Measurements from ENCODE around the gene IL17D. TPM values are rescaled to one million over a fixed set of nuclear protein-coding genes. Genes with fewer than 3 reads are reported as not detected.

IL17D gene
- total and polyA plus RNA-seq, 2 experiments from 2014 or later: 1.6 to 2.3 TPM

DNA sequence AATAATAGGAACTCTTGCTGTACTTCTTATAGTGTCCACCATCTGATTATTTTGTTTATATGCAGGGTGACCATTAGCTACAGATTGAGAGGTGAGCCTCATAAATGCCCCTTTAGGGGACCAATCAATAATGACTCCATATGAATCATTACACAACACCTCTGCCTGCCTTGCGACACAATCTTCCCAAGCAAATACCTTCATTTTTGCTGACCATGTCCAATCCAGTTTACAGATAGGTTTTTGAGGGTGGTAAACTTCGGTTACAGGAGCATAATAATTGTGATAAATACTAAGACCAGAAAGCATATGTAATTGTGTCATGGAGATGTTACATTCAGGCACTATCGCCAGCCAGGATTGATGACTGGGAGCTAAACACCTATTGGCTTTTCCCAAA, 23.6 kb upstream of the IL17D start (continued):
- TF ChIP-seq, protein P1, sequence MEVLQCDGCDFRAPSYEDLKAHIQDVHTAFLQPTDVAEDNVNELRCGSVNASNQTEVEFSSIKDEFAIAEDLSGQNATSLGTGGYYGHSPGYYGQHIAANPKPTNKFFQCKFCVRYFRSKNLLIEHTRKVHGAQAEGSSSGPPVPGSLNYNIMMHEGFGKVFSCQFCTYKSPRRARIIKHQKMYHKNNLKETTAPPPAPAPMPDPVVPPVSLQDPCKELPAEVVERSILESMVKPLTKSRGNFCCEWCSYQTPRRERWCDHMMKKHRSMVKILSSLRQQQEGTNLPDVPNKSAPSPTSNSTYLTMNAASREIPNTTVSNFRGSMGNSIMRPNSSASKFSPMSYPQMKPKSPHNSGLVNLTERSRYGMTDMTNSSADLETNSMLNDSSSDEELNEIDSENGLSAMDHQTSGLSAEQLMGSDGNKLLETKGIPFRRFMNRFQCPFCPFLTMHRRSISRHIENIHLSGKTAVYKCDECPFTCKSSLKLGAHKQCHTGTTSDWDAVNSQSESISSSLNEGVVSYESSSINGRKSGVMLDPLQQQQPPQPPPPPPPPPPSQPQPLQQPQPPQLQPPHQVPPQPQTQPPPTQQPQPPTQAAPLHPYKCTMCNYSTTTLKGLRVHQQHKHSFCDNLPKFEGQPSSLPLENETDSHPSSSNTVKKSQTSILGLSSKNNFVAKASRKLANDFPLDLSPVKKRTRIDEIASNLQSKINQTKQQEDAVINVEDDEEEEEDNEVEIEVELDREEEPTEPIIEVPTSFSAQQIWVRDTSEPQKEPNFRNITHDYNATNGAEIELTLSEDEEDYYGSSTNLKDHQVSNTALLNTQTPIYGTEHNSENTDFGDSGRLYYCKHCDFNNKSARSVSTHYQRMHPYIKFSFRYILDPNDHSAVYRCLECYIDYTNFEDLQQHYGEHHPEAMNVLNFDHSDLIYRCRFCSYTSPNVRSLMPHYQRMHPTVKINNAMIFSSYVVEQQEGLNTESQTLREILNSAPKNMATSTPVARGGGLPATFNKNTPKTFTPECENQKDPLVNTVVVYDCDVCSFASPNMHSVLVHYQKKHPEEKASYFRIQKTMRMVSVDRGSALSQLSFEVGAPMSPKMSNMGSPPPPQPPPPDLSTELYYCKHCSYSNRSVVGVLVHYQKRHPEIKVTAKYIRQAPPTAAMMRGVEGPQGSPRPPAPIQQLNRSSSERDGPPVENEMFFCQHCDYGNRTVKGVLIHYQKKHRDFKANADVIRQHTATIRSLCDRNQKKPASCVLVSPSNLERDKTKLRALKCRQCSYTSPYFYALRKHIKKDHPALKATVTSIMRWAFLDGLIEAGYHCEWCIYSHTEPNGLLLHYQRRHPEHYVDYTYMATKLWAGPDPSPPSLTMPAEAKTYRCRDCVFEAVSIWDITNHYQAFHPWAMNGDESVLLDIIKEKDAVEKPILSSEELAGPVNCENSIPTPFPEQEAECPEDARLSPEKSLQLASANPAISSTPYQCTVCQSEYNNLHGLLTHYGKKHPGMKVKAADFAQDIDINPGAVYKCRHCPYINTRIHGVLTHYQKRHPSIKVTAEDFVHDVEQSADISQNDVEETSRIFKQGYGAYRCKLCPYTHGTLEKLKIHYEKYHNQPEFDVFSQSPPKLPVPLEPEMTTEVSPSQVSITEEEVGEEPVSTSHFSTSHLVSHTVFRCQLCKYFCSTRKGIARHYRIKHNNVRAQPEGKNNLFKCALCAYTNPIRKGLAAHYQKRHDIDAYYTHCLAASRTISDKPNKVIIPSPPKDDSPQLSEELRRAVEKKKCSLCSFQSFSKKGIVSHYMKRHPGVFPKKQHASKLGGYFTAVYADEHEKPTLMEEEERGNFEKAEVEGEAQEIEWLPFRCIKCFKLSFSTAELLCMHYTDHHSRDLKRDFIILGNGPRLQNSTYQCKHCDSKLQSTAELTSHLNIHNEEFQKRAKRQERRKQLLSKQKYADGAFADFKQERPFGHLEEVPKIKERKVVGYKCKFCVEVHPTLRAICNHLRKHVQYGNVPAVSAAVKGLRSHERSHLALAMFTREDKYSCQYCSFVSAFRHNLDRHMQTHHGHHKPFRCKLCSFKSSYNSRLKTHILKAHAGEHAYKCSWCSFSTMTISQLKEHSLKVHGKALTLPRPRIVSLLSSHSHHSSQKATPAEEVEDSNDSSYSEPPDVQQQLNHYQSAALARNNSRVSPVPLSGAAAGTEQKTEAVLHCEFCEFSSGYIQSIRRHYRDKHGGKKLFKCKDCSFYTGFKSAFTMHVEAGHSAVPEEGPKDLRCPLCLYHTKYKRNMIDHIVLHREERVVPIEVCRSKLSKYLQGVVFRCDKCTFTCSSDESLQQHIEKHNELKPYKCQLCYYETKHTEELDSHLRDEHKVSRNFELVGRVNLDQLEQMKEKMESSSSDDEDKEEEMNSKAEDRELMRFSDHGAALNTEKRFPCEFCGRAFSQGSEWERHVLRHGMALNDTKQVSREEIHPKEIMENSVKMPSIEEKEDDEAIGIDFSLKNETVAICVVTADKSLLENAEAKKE (CRISPR knock-in tag; IDR thresholded peaks at IDR 0.05): no peak
- TF ChIP-seq ZNF331 (CRISPR knock-in tag; IDR thresholded peaks at IDR 0.05; ENCODE audit: low read depth): no peak
- TF ChIP-seq CTCF (conservative IDR thresholded peaks at IDR 0.05; ENCODE audit: low read depth in 2 of 2): no peak
- TF ChIP-seq NANOG (IDR thresholded peaks at IDR 0.05; ENCODE audit: borderline replicate concordance): no peak
- no peak for TF ChIP-seq JUNB (IDR thresholded peaks at IDR 0.05; ENCODE audit: unreplicated experiment)
- TF ChIP-seq, protein P2, sequence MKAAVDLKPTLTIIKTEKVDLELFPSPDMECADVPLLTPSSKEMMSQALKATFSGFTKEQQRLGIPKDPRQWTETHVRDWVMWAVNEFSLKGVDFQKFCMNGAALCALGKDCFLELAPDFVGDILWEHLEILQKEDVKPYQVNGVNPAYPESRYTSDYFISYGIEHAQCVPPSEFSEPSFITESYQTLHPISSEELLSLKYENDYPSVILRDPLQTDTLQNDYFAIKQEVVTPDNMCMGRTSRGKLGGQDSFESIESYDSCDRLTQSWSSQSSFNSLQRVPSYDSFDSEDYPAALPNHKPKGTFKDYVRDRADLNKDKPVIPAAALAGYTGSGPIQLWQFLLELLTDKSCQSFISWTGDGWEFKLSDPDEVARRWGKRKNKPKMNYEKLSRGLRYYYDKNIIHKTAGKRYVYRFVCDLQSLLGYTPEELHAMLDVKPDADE (IDR thresholded peaks at IDR 0.05): no peak

All from GM23338 (cell line).